Mucosa of gallbladder (tissue), 1 donor: Measurements from ENCODE around the gene SLC6A11. TPM values are rescaled to one million over a fixed set of nuclear protein-coding genes. Genes with fewer than 3 reads are reported as not detected.

Experiments
- DNase-seq: peaks from one replicate; pipeline ENCODE4 v3.0.0-alpha.2; 2020; ENCODE audit warnings: low spot score
- total RNA-seq: library from RNA; stranded (reverse); gene quantifications from one replicate; pipeline ENCODE4 v1.2.1, GENCODE V29; 2021
- donor health status: DM: no; HTN: no; CAD: no.

SLC6A11 gene
- total RNA-seq, 1 donor from 2014 or later = 0.12 TPM

GRCh38 chr3:10841100-10841499, 25.1 kb downstream of the SLC6A11 start:
- no peak for DNase-seq

- no peak for DNase-seq
Measured at GRCh38 chr3:10843378-10843777, 27.4 kb downstream of the SLC6A11 start.

- no peak for DNase-seq
Measured at GRCh38 chr3:10845001-10845761, 29.2 kb downstream of the SLC6A11 start.

GRCh38 chr3:10845839-10846656, 30.0 kb downstream of the SLC6A11 start:
- no peak for DNase-seq

- no peak for DNase-seq
Measured at GRCh38 chr3:10846657-10846975, 30.6 kb downstream of the SLC6A11 start.

GRCh38 chr3:10848261-10848660, 32.2 kb downstream of the SLC6A11 start:
- no peak for DNase-seq

- no peak for DNase-seq
Measured at GRCh38 chr3:10852066-10852808, 36.2 kb downstream of the SLC6A11 start.

GRCh38 chr3:10855083-10855870, 39.2 kb downstream of the SLC6A11 start:
- DNase-seq = no peak

- DNase-seq = no peak
Measured at GRCh38 chr3:10855871-10856662, 40.0 kb downstream of the SLC6A11 start.

GRCh38 chr3:10857235-10857634, 41.2 kb downstream of the SLC6A11 start:
- DNase-seq = no peak

- no peak for DNase-seq
Measured at GRCh38 chr3:10858091-10858490, 42.1 kb downstream of the SLC6A11 start.

- DNase-seq = no peak
Measured at GRCh38 chr3:10867384-10867783, 51.4 kb downstream of the SLC6A11 start.

GRCh38 chr3:10869460-10869859, 53.4 kb downstream of the SLC6A11 start:
- DNase-seq = no peak

GRCh38 chr3:10870296-10870695, 54.3 kb downstream of the SLC6A11 start:
- no peak for DNase-seq

- no peak for DNase-seq
Measured at GRCh38 chr3:10873415-10873814, 57.4 kb downstream of the SLC6A11 start.

GRCh38 chr3:10875914-10876313, 59.9 kb downstream of the SLC6A11 start:
- DNase-seq = no peak

GRCh38 chr3:10876661-10877060, 60.6 kb downstream of the SLC6A11 start:
- no peak for DNase-seq

GRCh38 chr3:10882851-10883250, 66.8 kb downstream of the SLC6A11 start:
- DNase-seq = no peak

GRCh38 chr3:10883478-10884234, 67.6 kb downstream of the SLC6A11 start:
- DNase-seq = no peak

- DNase-seq = no peak
Measured at GRCh38 chr3:10887015-10887414, 71.0 kb downstream of the SLC6A11 start.
